ENCODE measurements around the gene SLIT3.

The SLIT3 gene

GRCh38 chr5:169260896-169261569, 39.9 kb downstream of the SLIT3 start:
- no peak for DNase-seq

GRCh38 chr5:169258372-169259000, 42.5 kb downstream of the SLIT3 start:
- DNase-seq, result no peak

GRCh38 chr5:169256191-169256590, 44.7 kb downstream of the SLIT3 start:
- no peak for DNase-seq

- no peak for DNase-seq
Observed at GRCh38 chr5:169253071-169253470, 47.9 kb downstream of the SLIT3 start.

GRCh38 chr5:169251333-169252084, 49.4 kb downstream of the SLIT3 start:
- DNase-seq, result no peak

GRCh38 chr5:169250887-169251286, 50.1 kb downstream of the SLIT3 start:
- DNase-seq, result no peak

- DNase-seq, result no peak
Observed at GRCh38 chr5:169248996-169249395, 51.9 kb downstream of the SLIT3 start.

- no peak for DNase-seq
Observed at GRCh38 chr5:169248550-169248949, 52.4 kb downstream of the SLIT3 start.

GRCh38 chr5:169244812-169245211, 56.1 kb downstream of the SLIT3 start:
- DNase-seq, result no peak

GRCh38 chr5:169243651-169244422, 57.1 kb downstream of the SLIT3 start:
- no peak for DNase-seq

GRCh38 chr5:169242849-169243186, 58.1 kb downstream of the SLIT3 start:
- no peak for DNase-seq

- no peak for DNase-seq
Observed at GRCh38 chr5:169242175-169242848, 58.6 kb downstream of the SLIT3 start.

GRCh38 chr5:169229342-169229892, 71.5 kb downstream of the SLIT3 start:
- DNase-seq, result no peak

- DNase-seq, result no peak
Observed at GRCh38 chr5:169226895-169227294, 74.0 kb downstream of the SLIT3 start.

- no peak for DNase-seq
Observed at GRCh38 chr5:169225830-169226356, 75.0 kb downstream of the SLIT3 start.

GRCh38 chr5:169223595-169223953, 77.4 kb downstream of the SLIT3 start:
- DNase-seq, result no peak

GRCh38 chr5:169222934-169223594, 77.9 kb downstream of the SLIT3 start:
- no peak for DNase-seq

GRCh38 chr5:169221519-169221918, 79.4 kb downstream of the SLIT3 start:
- no peak for DNase-seq

GRCh38 chr5:169219961-169220360, 81.0 kb downstream of the SLIT3 start:
- DNase-seq, result no peak

- DNase-seq, result no peak
Observed at GRCh38 chr5:169219351-169219750, 81.6 kb downstream of the SLIT3 start.

GRCh38 chr5:169218861-169219260, 82.1 kb downstream of the SLIT3 start:
- no peak for DNase-seq

- no peak for DNase-seq
Observed at GRCh38 chr5:169218176-169218575, 82.8 kb downstream of the SLIT3 start.

Measured in NCI-H1694 treated with DMSO at 0.1 percent for 48 hours (cell line).